Measurements from ENCODE around the gene PLA1A. TPM values are rescaled to one million over a fixed set of nuclear protein-coding genes. Genes with fewer than 3 reads are reported as not detected.

Gene PLA1A, protein sequence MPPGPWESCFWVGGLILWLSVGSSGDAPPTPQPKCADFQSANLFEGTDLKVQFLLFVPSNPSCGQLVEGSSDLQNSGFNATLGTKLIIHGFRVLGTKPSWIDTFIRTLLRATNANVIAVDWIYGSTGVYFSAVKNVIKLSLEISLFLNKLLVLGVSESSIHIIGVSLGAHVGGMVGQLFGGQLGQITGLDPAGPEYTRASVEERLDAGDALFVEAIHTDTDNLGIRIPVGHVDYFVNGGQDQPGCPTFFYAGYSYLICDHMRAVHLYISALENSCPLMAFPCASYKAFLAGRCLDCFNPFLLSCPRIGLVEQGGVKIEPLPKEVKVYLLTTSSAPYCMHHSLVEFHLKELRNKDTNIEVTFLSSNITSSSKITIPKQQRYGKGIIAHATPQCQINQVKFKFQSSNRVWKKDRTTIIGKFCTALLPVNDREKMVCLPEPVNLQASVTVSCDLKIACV
- total RNA-seq, result 10 to 100 TPM in 1 of 5 donors, 1 to 10 TPM in 2, not detected in 2; 3.1 to 16.9 (median 9.3) TPM
- 1 to 10 TPM; 1.1 to 3.5 (median 2.3) TPM for polyA plus RNA-seq
- long read RNA-seq, donor 1, result 0 reads
- long read RNA-seq, donor 2, partial matches to known transcripts, result 0 of 1 reads
- long read RNA-seq, donor 2, other reads (novel, unspliced or antisense), result 0 of 1 reads
- long read RNA-seq, donor 3, result 0 reads
- long read RNA-seq, donor 4, result 0 reads
- long read RNA-seq, donor 5, result 0 reads
- long read RNA-seq, donor 6, result 0 reads
- long read RNA-seq, donor 7, partial matches to known transcripts, result 0 of 1 reads
- long read RNA-seq, donor 7, other reads (novel, unspliced or antisense), result 0 of 1 reads
- long read RNA-seq, donor 8, partial matches to known transcripts, result 0 of 1 reads
- long read RNA-seq, donor 8, other reads (novel, unspliced or antisense), result 0 of 1 reads
- long read RNA-seq, donor 9, partial matches to known transcripts, result 0 of 1 reads
- long read RNA-seq, donor 9, other reads (novel, unspliced or antisense), result 0 of 1 reads
- long read RNA-seq, donor 10, result 0 reads

DNA sequence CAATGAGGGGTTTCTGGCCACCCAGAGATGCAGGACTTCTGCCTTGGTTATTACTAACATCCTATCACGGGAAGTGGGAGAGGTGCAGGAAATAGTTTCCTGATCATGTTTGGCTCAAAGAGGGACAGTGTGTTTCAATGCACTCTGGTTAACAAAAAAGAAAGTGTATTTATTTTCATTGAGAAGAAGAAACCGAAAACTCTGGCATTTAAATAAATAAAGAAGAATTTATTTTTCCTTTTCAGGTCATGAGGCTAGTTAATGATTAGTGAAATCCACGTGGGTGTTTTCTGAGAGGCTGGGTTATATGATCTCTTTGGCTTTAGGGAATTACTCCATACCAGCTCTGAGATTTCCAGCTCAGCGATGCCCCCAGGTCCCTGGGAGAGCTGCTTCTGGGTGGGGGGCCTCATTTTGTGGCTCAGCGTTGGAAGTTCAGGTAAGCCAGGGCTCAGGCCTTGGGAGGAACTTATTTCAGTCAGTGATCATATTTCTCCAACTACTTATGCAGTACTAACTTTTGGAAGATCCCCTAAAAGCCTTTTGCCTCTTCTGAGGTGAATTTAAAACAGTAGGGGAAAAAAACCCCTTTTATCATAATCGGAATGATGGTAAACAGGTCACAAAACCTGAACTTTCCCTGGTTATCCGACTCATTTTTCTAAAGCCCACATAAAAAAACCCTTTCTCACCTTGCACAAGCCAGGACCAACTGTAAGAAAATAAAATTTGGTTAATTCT lies at the start of gene PLA1A:
Gene PLA1A (plus strand): TSS at position 338 of the 741 bp plus-strand sequence. CDS start 29 bp downstream, at position 367.
- WGBS, 5 donors, result 32 to 46% (median 40%) methylated on average over 7 of the region's 7 CpGs
- TF ChIP-seq POLR2AphosphoS5 (IDR thresholded peaks at IDR 0.05) (no peak), EP300 (IDR thresholded peaks at IDR 0.05) (no peak), POLR2A (IDR thresholded peaks at IDR 0.05) (no peak)
- TF ChIP-seq, protein P1, sequence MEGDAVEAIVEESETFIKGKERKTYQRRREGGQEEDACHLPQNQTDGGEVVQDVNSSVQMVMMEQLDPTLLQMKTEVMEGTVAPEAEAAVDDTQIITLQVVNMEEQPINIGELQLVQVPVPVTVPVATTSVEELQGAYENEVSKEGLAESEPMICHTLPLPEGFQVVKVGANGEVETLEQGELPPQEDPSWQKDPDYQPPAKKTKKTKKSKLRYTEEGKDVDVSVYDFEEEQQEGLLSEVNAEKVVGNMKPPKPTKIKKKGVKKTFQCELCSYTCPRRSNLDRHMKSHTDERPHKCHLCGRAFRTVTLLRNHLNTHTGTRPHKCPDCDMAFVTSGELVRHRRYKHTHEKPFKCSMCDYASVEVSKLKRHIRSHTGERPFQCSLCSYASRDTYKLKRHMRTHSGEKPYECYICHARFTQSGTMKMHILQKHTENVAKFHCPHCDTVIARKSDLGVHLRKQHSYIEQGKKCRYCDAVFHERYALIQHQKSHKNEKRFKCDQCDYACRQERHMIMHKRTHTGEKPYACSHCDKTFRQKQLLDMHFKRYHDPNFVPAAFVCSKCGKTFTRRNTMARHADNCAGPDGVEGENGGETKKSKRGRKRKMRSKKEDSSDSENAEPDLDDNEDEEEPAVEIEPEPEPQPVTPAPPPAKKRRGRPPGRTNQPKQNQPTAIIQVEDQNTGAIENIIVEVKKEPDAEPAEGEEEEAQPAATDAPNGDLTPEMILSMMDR (IDR thresholded peaks at IDR 0.05), result no peak
- intact Hi-C loops (cut with DNase I; ENCODE audit: low total_unique reads), result no loop called here
- no peaks in the 10 kb centered on the region for H3K27me3 ChIP-seq
- peaks cover 5 to 29% (median 16%) of the 10 kb centered on the region in 4 donors for H3K4me1 ChIP-seq
- H3K36me3 ChIP-seq, result no peaks in the 10 kb centered on the region
- DNase-seq, result peak in 1 of 2 donors; percentile 66
- H3K27ac ChIP-seq, result peak within 1 kb of the TSS; percentile 25 to 79 (median 49)
- no peak within 1 kb of the TSS for H3K4me3 ChIP-seq
- H3K9me3 ChIP-seq, result no peaks in the 10 kb centered on the region

DNA sequence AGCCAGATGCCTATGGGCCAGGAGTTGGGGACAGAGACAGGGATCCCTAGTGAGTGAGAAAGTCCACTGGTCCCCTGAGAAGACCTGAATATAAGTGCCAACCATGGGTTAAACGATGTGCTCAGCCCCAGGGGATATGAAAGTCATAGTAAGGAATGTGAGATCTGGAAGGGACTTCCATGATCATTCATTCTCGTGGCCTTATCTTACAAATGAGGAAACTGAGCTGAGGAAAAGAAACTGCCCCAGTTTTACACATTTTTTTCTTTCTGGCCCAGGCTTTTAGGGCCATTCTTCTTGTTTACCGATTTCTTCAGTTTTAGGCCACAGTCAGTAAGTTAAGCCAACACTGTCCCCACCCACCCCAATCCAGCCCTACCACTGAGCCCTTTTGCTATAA lies 49.3 kb upstream of the PLA1A start:
- no peak overlapping the region for H3K4me3 ChIP-seq
- no peaks in the 10 kb centered on the region for H3K27me3 ChIP-seq
- no peaks in the 10 kb centered on the region for H3K36me3 ChIP-seq
- intact Hi-C loops (cut with DNase I; ENCODE audit: low total_unique reads), result no loop called here
- TF ChIP-seq, protein P1 (IDR thresholded peaks at IDR 0.05), result no peak
- TF ChIP-seq POLR2A (IDR thresholded peaks at IDR 0.05) (no peak), EP300 (IDR thresholded peaks at IDR 0.05) (no peak), POLR2AphosphoS5 (IDR thresholded peaks at IDR 0.05) (no peak)
- DNase-seq, result no peak
- H3K9me3 ChIP-seq, result no peaks in the 10 kb centered on the region
- 44 to 73% (median 63%) methylated on average over 3 of the region's 3 CpGs for WGBS, 5 donors
- H3K4me1 ChIP-seq, result no peaks in the 10 kb centered on the region
- no peak overlapping the region for H3K27ac ChIP-seq

DNA sequence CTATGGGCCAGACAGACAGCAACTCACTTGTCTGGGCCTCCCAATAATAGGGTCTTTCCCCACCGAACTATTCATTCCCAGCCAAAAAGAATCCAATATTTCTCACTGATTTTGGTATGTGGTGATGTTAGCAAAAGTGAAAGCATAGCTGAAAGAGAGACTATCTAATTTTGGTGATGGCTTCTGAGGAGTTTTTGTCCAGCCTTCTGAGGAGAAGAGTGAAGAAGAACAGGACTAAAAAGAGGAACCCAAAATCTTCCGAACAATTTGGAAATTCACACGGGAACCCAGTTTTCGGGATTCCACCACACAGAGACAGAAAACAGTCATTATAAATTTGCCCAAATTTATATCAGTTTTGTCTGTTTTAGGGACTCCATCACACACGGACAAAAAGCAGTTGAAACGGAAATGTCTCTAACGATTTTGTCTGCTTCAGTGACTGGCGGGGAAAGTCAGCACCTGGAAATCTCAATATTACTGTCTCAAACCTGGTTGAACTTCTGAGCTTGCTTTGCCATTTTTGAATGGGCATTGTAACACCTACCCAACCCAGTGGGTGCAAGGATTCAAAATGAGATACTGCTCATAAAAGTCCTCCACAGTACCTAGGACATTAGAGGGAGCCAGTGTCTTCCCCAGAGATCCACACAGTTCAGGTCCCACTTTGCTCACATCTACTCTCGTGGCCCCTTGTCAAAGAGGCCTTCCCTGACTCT lies 47.3 kb upstream of the PLA1A start:
- Histone ChIP-seq H3K27me3 (no peaks in the 10 kb centered on the region), H3K27ac (no peak overlapping the region), H3K36me3 (no peaks in the 10 kb centered on the region), H3K4me3 (no peak overlapping the region), H3K9me3 (no peaks in the 10 kb centered on the region), H3K4me1 (no peaks in the 10 kb centered on the region)
- TF ChIP-seq, protein P1 (IDR thresholded peaks at IDR 0.05), result no peak
- TF ChIP-seq POLR2A (IDR thresholded peaks at IDR 0.05) (no peak), POLR2AphosphoS5 (IDR thresholded peaks at IDR 0.05) (no peak), EP300 (IDR thresholded peaks at IDR 0.05) (no peak)
- intact Hi-C loops (cut with DNase I; ENCODE audit: low total_unique reads), result no loop called here
- WGBS, 5 donors, result 92 to 95% (median 93%) methylated on average over 9 of the region's 9 CpGs
- DNase-seq, result no peak
